Left lobe of liver (tissue), 2 donors: ENCODE measurements around the gene HLA-DRA. TPM values are rescaled to one million over a fixed set of nuclear protein-coding genes. Genes with fewer than 3 reads are reported as not detected.
"Not testable (repeated sequence)": the region's sequence is repeated elsewhere in the genome, so short reads cannot be mapped to it uniquely, and the experiment has no call there.

Experiments
- ATAC-seq: fragments of 200-7000 bp; cut with Tn5 transposase; one replicate; pipeline ENCODE4 v1.9.1; 2020; ENCODE audit warnings: mild to moderate bottlenecking, moderate library complexity
- DNase-seq: peaks from one replicate; pipeline ENCODE4 v3.0.0-alpha.2; 2020; ENCODE audit warnings: low spot score
- total RNA-seq: library from RNA; stranded (reverse); gene quantifications from one replicate; pipeline ENCODE4 v1.2.1, GENCODE V29; 2021
- donor health status: DM: no; HTN: no; CAD: no; lungs with moderate emphysema.
- donor health status: DM: no; HTN: yes; CAD: no.

Gene HLA-DRA
- total RNA-seq, 1 donor from 2014 or later = 24.4 TPM

DNA sequence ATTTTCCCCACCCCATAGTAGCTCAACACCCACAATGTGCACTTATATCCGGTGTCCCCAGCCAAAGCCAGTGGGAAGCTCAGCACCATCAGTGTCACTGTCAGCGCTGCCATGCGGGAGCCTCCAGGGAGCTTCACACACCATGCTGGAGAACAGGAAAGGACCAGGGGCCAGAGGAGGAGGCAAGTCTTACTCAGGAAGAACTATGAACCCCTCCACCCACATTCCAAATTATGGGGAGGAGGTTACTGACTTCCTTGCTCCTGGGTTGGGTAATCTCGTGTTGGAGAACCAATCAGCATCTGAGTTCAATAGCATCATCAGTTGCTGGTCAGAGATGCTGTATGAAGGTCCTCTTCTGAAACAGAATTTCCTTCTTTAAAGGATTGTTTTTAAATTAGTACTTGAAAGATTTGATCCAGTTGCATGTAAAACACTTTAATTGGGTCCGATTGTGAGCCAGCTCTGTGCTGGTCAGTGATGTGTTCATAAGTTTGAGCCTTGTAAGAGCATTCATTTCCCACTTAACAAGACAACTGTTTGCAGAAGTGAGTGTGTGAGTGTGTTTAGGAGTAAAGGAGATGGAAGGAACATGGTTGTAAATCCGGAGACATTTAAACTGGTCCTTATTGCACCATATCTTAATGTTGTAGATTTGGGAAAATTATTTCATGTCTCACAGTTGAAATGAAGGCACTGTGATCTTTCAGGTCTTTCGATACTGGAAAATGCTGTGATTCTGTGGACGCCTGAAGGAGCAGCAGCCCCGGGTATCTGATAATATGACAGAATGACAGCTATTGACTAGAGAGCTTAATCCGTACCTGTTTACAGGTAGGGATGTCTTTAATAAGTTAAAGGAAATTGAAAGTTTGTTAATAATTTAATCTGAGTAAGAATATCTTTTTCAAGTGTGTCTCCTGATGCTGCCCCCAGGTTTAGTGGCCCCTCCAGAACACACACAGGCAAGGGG lies 34.0 kb downstream of the HLA-DRA start:
- not testable (repeated sequence) for DNase-seq
- ATAC-seq = peak; percentile 84

DNA sequence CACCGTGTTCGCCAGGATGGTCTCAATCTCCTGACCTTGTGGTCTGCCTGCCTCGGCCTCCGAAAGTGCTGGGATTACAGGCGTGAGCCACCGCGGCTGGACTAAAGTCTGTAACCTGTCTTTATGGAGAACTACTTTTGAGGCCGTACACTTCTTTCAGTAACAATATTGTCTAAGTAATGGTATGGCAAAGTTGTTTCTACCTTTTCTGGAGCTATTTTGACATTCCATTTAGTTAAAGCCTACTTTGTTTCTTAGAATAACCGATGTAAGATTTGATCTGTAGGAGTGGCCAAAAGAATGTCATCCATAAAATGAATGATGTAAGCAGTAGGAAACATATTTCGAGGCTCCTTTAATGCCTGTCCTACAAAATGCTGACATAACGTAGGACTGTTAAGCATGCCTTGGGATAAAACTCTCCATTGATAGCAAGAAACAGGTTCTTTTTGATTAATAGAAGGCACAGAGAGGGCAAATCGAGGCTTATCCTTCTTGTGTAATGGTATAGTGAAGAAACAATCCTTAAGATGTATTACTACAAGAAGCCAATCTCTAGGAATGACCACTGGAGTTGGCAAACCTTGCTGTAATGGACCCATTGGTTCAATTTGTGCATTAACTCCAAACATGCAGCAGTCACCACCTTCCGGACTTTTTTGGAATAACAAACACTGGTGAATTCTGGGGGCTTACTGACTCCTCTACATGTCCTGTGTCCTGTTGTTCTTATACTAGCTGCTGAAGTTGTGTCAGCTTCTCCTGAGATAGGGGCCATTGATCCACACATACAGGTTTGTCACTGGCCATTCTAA lies 35.9 kb downstream of the HLA-DRA start:
- ATAC-seq = no peak
- no peak for DNase-seq

DNA sequence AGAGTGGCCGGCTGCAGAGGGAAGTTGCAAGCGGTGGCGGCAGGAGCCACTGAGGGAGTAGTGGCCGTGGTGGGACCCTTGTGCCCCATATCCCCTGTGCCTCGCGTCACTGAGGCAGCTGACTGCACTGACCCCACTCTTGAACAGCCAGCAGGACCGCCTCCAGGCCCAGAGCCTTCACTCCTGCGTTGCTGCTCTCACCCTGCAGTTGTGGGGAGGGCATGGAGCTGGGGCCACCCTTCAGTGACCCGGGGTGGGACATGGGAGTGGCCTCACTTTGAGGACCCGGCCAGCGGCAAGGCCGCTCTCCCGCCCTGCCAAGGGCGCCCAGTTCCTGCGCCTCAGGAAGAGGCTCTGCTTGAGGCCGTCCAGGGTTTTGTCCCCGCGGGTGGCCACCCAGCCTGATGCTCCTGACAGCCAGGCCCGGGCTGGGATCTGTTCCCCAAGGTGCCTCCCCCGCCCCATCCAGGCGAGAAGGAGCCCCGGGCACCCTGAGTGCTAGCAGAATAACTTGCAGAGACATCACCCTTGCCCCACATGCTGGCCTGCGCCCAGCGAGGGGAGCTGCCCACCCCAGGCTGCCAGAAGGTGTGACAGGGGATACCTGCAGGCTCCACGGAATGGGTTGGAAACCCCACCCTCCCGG lies 44.4 kb downstream of the HLA-DRA start:
- DNase-seq = no peak

DNA sequence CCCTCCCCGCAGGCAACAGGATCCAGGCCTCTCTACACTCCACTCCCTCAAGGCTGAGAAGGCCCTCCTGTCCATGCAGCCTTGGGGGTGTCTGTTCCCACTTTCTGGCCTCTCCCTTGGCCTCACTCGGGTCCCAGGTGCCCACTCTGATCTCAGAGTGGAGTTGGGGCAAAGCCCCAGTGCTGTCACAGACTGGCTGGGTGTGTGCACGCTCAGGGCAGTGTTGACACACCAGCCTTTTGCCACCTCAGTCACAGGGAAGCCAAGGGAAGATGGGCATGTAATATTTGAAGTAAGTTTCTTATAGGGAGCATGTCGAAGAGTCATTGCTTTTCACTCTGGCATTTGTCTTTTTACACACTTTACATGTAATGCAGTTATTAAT lies 44.9 kb downstream of the HLA-DRA start:
- DNase-seq (no peak), ATAC-seq (no peak)

More for the DNA sequence above, 44.4 kb downstream of the HLA-DRA start:
- ATAC-seq = peak; percentile 13

DNA sequence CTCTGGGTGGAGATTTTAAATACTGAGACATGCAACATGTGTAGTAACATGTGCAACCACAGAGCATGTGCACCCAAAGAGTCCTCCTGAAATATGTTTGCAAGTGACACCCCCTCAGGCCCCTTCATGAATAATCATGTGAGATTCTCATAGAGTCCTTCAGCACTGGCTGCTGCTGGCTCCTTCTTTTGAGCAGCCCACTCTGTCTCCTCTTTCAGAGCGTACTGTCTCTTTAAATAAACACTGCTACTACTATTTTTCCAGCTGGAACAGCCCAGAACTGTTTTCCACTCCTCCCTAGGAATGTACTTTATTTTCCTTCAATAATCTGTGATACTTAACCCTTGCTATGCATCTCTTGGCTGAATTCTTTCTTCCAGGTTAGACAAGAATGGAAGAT lies 48.4 kb downstream of the HLA-DRA start:
- ATAC-seq (no peak), DNase-seq (no peak)

DNA sequence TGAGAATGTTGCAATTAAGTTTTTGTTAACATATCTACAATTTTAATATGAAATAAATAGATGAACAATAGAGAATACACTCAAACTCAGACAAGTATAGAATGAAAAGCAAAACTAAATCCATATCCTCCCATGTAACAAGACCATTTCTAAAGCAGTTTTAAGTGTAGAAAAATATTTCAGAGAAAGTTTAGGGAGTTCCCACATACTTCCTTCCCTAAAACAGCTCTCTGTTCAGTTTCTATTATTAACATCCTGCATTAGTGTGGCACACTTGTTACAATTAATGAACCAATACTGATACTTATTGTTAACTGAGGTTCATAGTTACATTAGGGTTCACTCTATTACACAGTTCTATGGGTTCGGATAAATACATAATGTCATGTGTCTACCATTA lies 52.0 kb downstream of the HLA-DRA start:
- DNase-seq (no peak), ATAC-seq (no peak)

DNA sequence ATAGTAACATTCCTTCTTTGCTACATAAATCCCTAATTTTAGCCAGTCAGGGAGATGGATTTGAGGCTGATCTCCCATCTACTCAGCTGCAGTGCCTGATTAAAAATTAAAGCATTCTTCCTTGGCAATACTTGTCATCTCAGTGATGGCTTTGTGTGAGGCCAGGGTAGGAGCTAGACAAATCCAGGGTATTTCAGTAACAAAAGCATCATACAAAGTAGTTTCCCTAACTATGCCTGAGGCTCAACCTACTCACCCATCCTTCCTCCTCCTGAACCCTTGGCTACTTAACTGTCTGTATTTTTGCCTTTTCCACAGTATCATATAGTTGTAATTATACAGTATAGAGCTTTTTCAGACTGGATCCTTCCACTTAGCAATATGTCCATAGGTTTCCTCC lies 52.7 kb downstream of the HLA-DRA start:
- ATAC-seq = no peak
- no peak for DNase-seq

Other genes with a start within 250 kb of the HLA-DRA start
- gene PBX2, start 249.7 kb upstream of the HLA-DRA start, total RNA-seq = 26.7 TPM
- 5.1 TPM for gene GPSM3, start 247.2 kb upstream of the HLA-DRA start, total RNA-seq
- gene NOTCH4, start 215.8 kb upstream of the HLA-DRA start, total RNA-seq = 9.6 TPM
- gene TSBP1, start 68.0 kb upstream of the HLA-DRA start, total RNA-seq = not detected
- gene BTNL2, start 32.7 kb upstream of the HLA-DRA start, total RNA-seq = not detected
- 2.1 TPM for gene HLA-DRB5, start 90.4 kb downstream of the HLA-DRA start, total RNA-seq
- gene HLA-DRB1, start 150.0 kb downstream of the HLA-DRA start, total RNA-seq = 15.3 TPM
- gene HLA-DQA1, start 197.5 kb downstream of the HLA-DRA start, total RNA-seq = 1.2 TPM
- 0.68 TPM for gene HLA-DQB1, start 226.8 kb downstream of the HLA-DRA start, total RNA-seq